ENCODE measurements around the gene TBX4. TPM values are rescaled to one million over a fixed set of nuclear protein-coding genes. Genes with fewer than 3 reads are reported as not detected.

The TBX4 gene
- polyA plus RNA-seq, 1 donor (not counting 4 experiments of a cell fraction or from before 2014, with no cell fraction given) = 0.04 TPM

- Histone ChIP-seq H2AFZ (ENCODE audit: control insufficient read depth, low read length) (no peak overlapping the region), H3K27me3 (ENCODE audit: control insufficient read depth, extremely low read depth, insufficient read depth, low read length) (peaks cover 3% of the 10 kb centered on the region), H3K79me2 (ENCODE audit: control insufficient read depth, insufficient read depth, low read length) (no peaks in the 10 kb centered on the region), H3K4me3 (ENCODE audit: control insufficient read depth in 2 of 3, extremely low read depth in 1 of 3, insufficient read depth in 2 of 3, low read depth in 1 of 3, low read length in 3 of 3) (no peak overlapping the region), H3K9me1 (ENCODE audit: control insufficient read depth, extremely low read depth, insufficient read depth, low read length) (no peaks in the 10 kb centered on the region), H3K36me3 (ENCODE audit: control insufficient read depth in 2 of 2, extremely low read depth in 1 of 2, insufficient read depth in 2 of 2, low read length in 2 of 2) (no peaks in the 10 kb centered on the region), H3K9ac (ENCODE audit: control insufficient read depth, extremely low read depth, insufficient read depth, low read length) (no peak overlapping the region), H4K20me1 (ENCODE audit: control insufficient read depth, extremely low read depth, insufficient read depth, low read length) (no peaks in the 10 kb centered on the region), H3K27ac (ENCODE audit: control insufficient read depth, insufficient read depth, low read length) (no peak overlapping the region), H3K9me3 (ENCODE audit: control insufficient read depth, low read depth, low read length) (no peaks in the 10 kb centered on the region), H3K4me2 (ENCODE audit: control insufficient read depth, extremely low read depth, insufficient read depth, low read depth, low read length) (no peak overlapping the region), H3K4me1 (ENCODE audit: control insufficient read depth, extremely low read depth, insufficient read depth, low read length) (peaks cover 21% of the 10 kb centered on the region)
- no peak for FAIRE-seq
- TF ChIP-seq EZH2 (IDR thresholded peaks at IDR 0.05; ENCODE audit: low read length) (no peak), CTCF (optimal IDR thresholded peaks at IDR 0.05 in 1 of 3, IDR thresholded peaks at IDR 0.05 in 1 of 3, conservative IDR thresholded peaks at IDR 0.05 in 1 of 3; ENCODE audit: extremely low read depth in 1 of 3, insufficient read depth in 2 of 3, low read length in 3 of 3) (peak in 1 of 3 experiments; percentile 15)
- DNase-seq (ENCODE audit: low read depth, low spot score) = no peak
- dilution Hi-C loops (cut with MboI; ENCODE audit: extremely low pct_ligation_motif_present, low sequenced_read_pairs) = no loop called here
Observed at GRCh38 chr17:61470530-61471136, 18.4 kb downstream of the TBX4 start.

GRCh38 chr17:61474235-61474927, 22.2 kb downstream of the TBX4 start:
- Histone ChIP-seq H3K36me3 (ENCODE audit: control insufficient read depth in 2 of 2, extremely low read depth in 1 of 2, insufficient read depth in 2 of 2, low read length in 2 of 2) (no peaks in the 10 kb centered on the region), H4K20me1 (ENCODE audit: control insufficient read depth, extremely low read depth, insufficient read depth, low read length) (no peaks in the 10 kb centered on the region), H3K4me2 (ENCODE audit: control insufficient read depth, extremely low read depth, insufficient read depth, low read depth, low read length) (peak overlapping the region; percentile 69), H2AFZ (ENCODE audit: control insufficient read depth, low read length) (peak overlapping the region; percentile 86), H3K9me1 (ENCODE audit: control insufficient read depth, extremely low read depth, insufficient read depth, low read length) (no peaks in the 10 kb centered on the region), H3K4me3 (ENCODE audit: control insufficient read depth in 2 of 3, extremely low read depth in 1 of 3, insufficient read depth in 2 of 3, low read depth in 1 of 3, low read length in 3 of 3) (peak overlapping the region in 2 of 3 experiments; percentile 7 to 34), H3K4me1 (ENCODE audit: control insufficient read depth, extremely low read depth, insufficient read depth, low read length) (peaks cover 27% of the 10 kb centered on the region), H3K9ac (ENCODE audit: control insufficient read depth, extremely low read depth, insufficient read depth, low read length) (peak overlapping the region; percentile 64), H3K27me3 (ENCODE audit: control insufficient read depth, extremely low read depth, insufficient read depth, low read length) (no peaks in the 10 kb centered on the region), H3K9me3 (ENCODE audit: control insufficient read depth, low read depth, low read length) (no peaks in the 10 kb centered on the region), H3K27ac (ENCODE audit: control insufficient read depth, insufficient read depth, low read length) (peak overlapping the region; percentile 91), H3K79me2 (ENCODE audit: control insufficient read depth, insufficient read depth, low read length) (no peaks in the 10 kb centered on the region)
- FAIRE-seq = peak; percentile 89
- dilution Hi-C loops (cut with MboI; ENCODE audit: extremely low pct_ligation_motif_present, low sequenced_read_pairs) = no loop called here
- TF ChIP-seq CTCF (optimal IDR thresholded peaks at IDR 0.05 in 1 of 3, IDR thresholded peaks at IDR 0.05 in 1 of 3, conservative IDR thresholded peaks at IDR 0.05 in 1 of 3; ENCODE audit: extremely low read depth in 1 of 3, insufficient read depth in 2 of 3, low read length in 3 of 3) = no peak
- DNase-seq (ENCODE audit: low read depth, low spot score) = peak; percentile 84
